ENCODE measurements around the gene PMPCB.

Gene PMPCB

DNA sequence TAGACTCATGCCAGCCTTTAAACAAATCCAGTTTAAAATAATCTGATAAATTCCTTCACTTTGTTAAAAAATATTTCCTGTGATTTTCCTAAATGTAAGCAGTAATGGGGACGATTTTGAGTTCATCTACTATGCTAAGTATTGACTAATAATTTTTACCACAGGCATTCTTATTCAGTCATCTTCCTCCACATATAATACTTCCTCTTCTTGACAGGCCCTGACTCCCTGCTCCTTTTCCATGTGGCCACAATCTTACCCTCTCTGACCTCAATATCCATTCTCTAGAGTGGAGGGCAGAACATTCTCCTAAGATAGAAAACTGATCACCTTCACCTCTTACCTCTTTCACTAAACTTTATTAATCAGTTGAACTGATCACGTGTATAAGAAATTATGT is 39.5 kb downstream of the PMPCB start:
- no peak for DNase-seq

DNA sequence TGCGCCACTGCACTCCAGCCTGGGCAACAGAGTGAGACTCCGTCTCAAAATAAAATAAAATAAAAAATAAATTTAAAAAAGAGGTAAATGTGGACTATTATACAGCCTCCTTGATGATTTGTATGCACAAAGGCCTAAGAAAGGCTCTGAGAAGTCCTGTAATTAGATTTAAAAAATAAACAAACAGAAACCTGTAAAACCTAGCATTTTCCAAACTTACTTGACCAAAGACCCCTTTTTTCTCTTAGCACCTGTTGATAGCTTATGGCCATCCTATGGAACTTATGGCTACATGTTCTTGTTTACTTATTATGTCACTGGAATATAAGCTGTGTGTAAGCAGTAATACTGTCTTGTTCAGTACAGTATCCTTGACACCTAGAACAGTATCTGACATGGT is 41.6 kb downstream of the PMPCB start:
- no peak for DNase-seq

DNA sequence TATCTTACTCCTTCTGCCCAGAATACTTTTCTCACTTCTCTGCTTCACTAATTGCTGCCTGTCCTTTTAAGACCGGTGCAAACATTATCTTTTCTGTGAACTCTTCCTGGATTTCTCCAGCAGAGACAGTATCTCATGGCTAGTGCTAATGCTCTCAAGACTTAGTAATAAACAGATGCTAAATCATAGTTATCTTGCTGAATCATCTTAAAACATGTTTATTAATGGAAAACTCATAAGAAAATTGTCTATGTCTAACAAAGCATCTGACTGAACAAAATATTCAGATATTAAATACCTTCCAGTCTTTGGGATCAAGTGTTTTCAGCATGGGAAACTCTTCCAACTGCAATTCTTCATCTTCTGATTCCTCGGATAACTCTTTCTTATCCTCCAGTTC is 44.2 kb downstream of the PMPCB start:
- no peak for DNase-seq

DNA sequence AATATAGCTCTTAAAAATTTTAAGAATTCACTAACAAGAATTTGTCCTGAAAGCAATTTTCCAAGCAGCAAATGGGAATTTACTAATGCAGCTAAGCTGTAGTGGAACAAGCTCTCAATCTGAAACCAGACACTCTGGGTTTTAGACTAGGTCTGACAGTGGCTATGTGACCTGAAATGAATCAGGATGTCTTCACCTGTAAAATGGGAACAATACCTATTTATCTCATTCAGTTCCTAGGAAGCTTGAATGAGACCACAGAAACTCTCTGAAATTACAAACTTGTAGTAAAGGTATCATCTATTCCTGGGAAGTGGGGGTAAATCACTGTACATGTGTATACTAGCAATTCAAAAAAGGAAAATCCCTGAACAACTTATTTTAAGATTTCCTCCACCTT is 46.1 kb downstream of the PMPCB start:
- no peak for DNase-seq

DNA sequence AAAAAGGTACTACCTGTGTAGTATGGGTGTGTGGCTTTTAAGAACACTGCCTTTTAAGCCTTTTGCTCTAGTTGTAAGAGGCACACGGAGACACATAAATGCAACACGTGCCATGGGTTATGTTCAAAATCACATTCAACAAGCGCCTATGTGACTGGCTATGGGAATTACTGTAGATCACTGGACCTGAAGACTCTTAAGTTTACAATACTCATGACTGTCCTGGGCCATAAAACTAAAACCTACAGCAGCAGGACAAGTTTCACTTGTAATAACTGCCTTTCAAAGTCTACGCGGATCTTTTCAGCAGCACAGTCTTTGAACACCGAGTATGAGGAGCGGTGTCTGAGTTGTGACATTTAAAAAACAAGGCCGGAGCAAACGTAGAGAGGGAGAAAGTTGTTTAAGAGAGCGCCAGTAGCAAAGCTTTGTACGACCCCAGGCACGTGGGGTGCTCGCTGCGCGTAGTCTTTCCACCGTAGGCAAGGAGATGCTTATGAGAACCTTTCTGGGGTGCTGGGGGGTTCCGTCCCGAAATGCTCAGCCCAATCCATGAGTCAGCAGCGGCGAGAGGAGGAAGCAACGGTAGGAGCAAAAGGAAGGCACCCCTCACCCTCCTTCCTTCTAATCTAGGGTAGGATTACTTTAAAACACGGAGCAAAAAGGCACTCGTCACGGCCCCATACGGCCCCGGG is 46.7 kb downstream of the PMPCB start:
- peak; percentile 28 for DNase-seq

DNA sequence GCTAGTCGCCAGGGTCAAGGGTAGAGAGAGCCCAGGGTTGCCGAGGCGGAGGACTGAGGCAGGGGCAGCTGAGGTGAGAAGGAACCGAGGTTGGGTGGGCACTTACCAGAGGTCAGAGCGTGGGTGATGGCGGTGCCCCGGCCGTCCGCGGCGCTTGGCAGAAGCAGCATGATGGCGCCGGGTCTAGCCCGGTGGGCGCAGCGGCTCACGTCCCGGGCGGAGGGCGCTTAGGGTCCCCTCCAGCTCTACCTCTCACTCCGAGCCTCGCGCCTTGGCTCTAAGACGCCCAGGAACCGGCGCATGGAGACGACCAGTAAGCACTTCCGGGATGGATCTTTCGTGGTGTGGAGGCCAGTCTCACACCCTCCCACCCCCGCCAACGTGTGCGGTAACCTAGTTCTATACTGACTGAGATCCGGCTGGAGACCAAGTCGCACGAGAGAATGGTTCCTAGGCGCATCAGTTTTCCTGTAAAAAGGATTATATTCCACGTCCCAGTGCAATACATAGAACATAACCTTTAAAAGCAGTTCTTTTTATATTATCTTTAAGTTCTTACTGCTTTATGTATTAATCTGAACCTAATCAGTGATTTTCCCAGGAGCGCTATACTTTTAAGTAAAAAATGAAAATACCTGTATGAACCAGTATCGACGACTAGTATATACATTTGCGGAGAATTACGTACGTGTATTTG is 47.4 kb downstream of the PMPCB start, which contains the start of gene DNAJC2:
DNAJC2 (minus strand) TSS at position 315 of the 697 bp plus-strand sequence; CDS start at position 170, 145 bp downstream.
- DNase-seq: peak; percentile 92

DNA sequence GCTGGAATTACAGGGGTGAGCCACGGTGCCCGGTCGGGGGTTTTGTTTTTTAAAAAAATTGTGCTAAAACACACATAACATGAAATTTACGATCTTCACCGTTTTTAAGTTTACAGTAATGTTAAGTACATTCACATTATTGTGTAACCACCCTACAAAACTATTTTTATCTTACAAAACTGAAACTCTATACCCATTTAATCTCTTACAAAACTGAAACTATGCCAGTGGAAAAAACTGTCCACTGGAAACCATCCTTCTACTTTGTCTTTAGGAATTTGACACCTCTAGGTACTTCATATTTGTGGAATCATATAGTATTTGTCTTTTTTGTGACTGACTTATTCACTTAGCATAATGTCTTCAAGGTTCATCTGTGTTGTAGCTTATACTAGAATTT is 49.2 kb downstream of the PMPCB start:
- DNase-seq: peak; percentile 24

DNA sequence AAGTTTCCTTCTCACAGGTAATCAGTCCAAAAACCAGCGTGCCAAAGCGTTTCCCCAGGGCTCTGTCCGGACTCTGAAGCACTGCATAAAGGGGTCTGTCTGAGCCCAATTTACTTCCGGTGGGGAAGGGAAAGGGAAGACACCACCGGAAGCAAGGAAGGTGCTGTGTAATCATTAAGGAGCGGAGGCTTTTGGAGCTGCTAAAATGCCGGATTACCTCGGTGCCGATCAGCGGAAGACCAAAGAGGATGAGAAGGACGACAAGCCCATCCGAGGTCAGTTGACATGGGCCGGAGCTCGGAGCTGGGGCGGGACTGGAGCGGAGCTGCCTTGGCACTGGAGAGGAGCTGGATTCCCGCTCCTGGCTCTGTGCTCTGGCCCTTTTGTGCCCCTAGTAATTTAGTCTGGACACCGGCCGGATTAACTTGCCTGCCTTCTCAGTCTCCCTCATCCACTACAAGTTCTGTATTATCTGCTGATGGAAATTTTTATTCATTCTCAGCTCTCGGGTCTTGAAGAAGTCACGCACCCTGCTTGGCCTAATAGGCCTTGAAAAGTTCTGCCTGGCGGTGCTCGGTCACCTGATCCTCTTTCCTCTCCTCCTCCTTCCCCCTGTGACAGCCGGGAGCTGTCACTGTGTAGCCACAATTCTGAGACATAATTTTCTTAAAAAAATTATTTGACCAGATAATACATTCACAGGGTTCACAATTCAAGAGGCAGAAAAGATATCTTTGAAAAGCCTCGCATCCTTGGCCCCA is 50.5 kb downstream of the PMPCB start, which contains the start of gene PSMC2:
PSMC2 (plus strand) TSS at position 137 of the 761 bp plus-strand sequence; CDS start at position 206, 69 bp downstream.
- peak; percentile 93 for DNase-seq

DNA sequence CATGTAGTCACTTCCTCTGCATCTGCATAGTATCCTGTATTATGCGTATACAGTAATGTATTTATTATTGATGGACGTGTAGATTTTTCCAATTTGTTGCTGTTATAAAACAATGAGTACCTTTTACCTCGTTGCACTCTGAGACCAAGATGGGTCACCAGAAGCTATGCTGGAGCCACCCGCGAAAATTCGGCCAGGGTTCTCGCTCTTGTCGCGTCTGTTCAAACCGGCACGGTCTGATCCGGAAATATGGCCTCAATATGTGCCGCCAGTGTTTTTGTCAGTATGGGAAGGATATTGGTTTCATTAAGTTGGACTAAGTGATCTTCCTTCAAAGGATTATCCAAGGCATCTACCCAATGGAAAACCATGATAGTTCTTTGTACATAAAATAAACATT is 51.2 kb downstream of the PMPCB start:
- DNase-seq: no peak

DNA sequence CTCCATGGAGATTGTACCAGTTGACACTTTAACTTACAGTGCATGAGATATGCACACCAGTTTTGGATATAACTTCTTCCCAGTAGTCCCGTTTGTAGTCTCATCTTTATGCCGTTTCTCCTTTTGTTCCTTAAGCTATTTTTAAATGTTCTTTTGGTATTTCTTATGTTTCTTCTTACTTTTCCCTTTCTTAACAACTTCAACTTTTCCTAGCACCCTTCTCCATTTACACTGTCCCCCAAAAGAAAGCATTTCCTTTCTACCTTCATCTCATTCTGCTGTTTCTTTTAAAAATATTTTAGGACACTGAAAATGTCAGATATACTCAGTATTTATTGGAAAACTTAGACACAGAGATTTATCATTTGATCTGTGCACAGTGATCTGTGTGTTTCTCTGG is 51.7 kb downstream of the PMPCB start:
- no peak for DNase-seq

DNA sequence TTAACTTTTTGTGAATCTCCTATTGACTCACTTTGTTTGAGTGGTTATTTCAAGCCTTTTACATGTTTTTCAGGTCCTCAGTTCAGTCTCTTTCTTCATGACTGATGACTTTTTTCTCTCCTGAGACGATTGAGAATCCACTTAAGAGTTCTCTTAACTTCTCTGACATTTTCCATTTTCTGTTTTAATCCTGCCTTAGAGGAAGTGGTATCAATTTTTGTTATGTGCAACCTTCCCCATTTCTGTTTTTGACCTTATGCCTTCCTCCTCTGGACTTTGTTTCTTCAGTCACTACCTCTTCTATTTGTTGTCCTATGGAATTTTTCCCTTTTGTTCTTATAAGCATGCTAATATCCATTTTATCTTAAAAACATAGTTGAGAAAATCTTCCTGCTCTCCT is 52.6 kb downstream of the PMPCB start:
- DNase-seq: no peak
